Activated naive CD8-positive, alpha-beta T cell treated with anti-CD3 and anti-CD28 coated beads, Interleukin-2, amount 50 U/mL, for 16 hours (primary cell): ENCODE measurements around the gene RAE1.

ENCODE experiments used
- DNase-seq: peaks from one replicate; pipeline ENCODE4 v3.0.0-alpha.2; 2020; ENCODE audit warnings: low read depth, low spot score

RAE1 gene

GRCh38 chr20:57372157-57372556 is 21.1 kb downstream of the RAE1 start:
- DNase-seq, result no peak

GRCh38 chr20:57372581-57373350 is 21.7 kb downstream of the RAE1 start:
- no peak for DNase-seq

DNA sequence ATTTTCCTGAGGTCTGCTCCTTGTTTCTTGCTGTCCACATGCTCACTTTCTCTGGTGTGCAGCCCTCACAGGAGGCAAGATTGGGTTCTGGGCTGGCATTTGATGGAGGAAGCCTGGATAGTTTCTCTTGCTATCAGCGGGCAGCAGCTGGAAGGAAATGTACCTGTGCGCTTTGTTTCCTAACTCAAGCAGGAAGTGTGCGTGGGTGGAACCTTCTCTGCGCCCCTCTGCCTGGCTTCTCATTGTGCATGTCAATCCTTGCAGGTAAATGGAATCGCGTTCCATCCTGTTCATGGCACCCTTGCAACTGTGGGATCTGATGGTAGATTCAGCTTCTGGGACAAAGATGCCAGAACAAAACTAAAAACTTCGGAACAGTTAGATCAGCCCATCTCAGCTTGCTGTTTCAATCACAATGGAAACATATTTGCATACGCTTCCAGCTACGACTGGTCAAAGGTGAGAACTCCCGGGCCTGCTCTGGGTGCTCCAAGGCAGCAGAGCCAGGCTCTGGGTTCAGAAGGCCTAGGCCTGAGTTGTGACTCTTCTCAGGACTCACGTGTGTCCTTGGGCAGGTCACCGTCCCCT is 23.4 kb downstream of the RAE1 start:
- no peak for DNase-seq

DNA sequence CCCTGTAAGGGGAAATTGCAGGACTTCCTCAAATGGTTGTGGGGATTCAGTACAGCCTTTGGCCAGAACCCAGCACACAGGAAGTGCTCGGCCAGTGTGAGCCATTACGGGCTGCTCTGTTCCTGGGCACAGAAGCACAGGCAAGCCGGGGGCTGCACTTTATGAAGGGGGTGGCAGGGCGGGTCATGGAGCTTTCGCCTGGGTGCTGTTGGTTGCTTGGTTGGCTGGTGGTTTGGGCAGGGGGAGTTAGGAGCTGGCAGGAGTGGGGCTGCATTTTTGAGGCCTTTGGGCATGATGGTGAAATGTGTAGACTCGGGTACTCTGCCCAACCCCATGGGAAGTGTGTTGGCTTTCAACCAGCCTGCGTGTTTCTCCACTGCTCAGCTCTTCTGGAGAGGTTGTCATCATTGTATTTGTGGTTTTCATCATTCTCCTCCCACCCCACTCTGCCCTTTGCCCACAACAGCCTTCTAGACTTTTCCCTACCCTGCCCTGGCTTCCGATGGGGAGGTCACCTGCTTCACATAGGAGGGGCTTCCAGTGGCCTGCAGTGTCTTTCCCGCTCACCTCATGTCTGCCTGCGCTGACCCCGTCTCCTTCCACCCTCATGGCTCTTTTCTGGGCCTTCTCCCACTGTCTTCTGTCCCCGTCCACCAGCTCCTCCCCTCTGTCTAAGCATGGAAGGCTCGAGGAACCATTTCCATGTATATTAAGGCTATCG is 24.0 kb downstream of the RAE1 start:
- no peak for DNase-seq

GRCh38 chr20:57375652-57376230 is 24.7 kb downstream of the RAE1 start:
- no peak for DNase-seq

- DNase-seq, result no peak
Observed at GRCh38 chr20:57377350-57377749, 26.3 kb downstream of the RAE1 start.

DNA sequence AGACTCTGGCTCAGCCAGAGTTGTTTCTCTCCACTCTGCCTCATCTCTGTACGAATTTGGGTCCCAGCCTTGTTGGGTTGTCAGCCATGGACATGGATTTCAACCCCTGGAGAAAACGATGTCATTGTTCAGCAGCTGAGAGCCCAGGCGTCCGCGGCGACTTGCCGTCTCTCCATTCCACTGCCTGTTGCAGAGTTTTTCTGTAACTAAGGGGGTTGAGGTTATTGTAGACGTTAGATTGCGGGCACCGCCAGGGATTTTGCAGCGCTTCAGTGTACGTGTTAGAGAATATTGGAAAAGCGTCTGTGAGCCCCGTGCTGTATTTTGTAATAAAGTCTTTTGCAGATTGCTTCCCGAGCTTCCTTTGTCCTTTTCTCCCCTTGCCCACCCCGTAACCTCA is 27.1 kb downstream of the RAE1 start:
- DNase-seq, result no peak

- DNase-seq, result no peak
Observed at GRCh38 chr20:57378646-57379262, 27.7 kb downstream of the RAE1 start.

GRCh38 chr20:57379263-57379647 is 28.2 kb downstream of the RAE1 start:
- DNase-seq, result no peak

DNA sequence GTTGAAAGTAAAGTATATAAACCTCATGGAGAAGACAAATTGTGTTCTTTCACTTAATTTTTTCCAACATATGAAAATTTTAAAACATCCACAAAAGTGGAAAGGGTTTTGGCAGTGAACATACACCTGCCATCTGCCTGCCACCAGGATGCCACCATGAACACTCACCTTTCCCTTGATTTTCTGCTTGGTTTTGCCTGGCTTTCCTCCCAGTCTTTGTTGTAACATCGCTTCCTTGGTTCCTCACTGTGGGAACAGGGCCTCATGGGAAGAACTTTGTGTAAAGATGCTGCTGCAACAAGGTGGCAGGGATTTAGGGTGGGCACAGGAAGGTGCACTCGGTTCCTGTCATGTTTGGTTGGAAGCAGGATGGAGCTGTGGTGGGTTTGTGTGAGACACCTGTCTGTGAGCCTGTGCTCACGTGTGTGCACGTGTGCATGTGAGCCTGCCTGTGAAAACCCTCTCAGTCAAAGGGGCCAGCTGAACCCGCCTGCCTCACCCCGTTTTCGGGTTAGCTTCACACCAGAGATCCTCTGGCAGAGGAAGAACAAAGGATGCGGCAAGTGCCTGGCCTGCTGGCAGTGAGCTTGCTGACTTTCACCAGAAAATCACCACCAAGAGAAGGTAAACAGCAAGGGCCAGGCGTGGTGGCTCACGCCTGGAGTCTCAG is 29.2 kb downstream of the RAE1 start:
- no peak for DNase-seq

GRCh38 chr20:57381596-57382503 is 30.8 kb downstream of the RAE1 start:
- peak; percentile 67 for DNase-seq

DNA sequence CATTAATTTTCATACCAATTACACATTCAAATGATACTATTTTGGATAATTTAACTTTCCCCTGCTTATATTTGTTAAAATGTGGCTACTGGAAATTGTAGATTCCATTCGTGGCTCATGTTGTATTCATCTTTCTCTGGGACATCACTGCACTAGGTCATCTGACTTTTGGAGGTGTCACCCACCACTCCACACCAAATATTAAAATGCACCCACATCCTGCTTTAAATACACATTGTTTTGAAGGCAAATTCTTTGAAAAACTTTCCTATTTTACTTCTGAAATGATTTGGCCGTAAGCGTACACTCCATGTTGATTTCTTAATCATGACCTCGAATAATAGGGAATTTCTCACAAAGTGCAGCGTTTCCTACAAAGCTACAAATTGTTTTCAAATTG is 31.5 kb downstream of the RAE1 start:
- DNase-seq, result no peak

DNA sequence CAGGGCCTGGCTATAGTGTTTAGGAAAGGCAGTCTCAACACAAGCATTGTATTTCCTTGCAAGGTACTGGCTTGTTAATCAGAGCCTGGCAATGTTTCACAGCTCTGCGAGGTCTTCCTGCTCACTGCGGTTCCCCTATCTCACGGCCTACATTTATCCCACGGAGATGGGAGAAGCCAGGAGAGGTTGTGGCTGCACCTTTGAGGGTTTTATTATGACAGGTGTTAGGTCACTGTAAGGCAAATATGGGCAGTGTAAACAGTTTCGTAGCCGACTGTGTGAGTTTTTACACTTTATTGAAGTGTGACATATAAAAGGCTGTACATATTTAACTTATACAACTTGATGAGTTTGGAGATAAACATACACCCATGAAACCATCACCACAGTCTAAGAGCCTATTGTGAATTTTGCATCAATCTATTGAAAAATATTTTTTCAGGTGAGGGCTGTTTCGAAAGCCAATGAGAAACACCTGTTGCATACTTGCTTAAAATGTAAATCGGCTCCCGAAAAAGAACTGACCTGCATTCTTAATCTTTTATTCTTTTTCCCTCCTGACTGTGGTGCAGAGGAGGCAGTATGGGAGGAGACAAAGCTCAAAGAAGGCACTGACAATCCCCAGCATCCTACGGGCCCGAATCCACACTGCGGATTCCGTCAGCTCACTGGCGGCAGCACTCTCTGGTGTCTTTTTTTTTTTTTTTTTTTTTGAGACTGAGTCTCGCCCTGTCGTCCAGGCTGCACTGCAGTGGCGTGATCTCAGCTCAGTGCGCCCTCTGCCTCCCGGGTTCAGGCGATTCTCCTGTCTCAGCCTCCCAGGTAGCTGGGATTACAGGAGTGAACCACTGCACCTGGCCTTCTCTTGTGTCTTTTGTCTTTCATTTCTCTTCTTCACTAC is 32.6 kb downstream of the RAE1 start:
- DNase-seq, result no peak

- no peak for DNase-seq
Observed at GRCh38 chr20:57384486-57384885, 33.4 kb downstream of the RAE1 start.

- no peak for DNase-seq
Observed at GRCh38 chr20:57384953-57385761, 34.1 kb downstream of the RAE1 start.

- DNase-seq, result no peak
Observed at GRCh38 chr20:57385940-57386339, 34.9 kb downstream of the RAE1 start.

DNA sequence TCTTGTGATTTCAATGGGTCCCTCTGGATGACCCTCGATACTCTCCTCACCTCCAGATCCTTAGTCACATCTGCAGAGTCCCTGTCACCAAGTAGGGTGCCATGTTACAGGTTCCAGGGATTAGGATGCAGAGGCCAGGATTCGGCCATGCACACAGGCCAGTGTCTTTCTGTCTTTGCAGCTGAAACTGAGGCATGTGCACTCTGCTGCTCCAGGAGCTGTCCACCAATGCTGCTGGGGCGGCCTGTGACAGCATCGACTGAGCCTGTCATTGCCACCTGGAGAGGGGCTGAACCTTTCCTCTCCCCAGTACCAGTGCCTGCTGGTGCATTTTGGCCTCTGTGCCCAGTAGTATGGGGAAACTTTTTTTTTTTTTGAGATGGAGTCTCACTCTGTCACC is 35.7 kb downstream of the RAE1 start:
- no peak for DNase-seq

DNA sequence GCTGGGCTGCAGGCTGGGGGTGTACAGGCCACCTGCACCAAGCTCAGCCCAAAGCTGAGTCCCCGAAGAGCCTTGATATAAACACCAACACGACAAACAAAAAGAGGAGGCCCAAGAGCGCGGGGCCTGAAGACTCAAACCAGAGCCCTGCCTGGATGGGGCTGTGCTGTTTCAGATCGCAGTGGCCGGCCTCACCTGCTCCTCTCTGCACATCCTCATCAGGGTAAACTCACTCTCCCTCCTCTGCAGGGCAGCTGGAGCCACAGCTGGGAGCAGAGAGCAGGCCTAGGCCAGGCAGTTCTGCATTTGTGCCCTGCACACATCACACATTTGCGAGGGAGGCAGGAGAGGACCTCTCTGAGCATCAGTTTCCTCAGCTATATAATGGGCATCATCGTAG is 36.4 kb downstream of the RAE1 start:
- DNase-seq, result no peak

GRCh38 chr20:57387945-57388371 is 36.9 kb downstream of the RAE1 start:
- DNase-seq, result no peak
